ENCODE data around the gene PARP4. TPM values are rescaled to one million over a fixed set of nuclear protein-coding genes. Genes with fewer than 3 reads are reported as not detected.

Gene PARP4
- polyA plus RNA-seq, 2 of the 4 experiments (the other 2 are of a cell fraction) = 25.8 to 70.4 TPM

Other genes with a start within 250 kb of the PARP4 start
- not detected in 2 replicates for gene C1QTNF9, start 203.2 kb downstream of the PARP4 start, polyA plus RNA-seq (2011; rRNA removed)
- gene C1QTNF9, start 203.2 kb downstream of the PARP4 start, polyA plus RNA-seq (2017; fragmentation: RNase III; extraction: RNeasy Plus Mini Kit Qiagen cat#74134 plus additional on column Dnase treatment) = not detected in 3 replicates
- 0.03 TPM in 1 of 2 replicates, not detected in the other for gene ATP12A, start 167.6 kb upstream of the PARP4 start, polyA plus RNA-seq (2011; rRNA removed)
- not detected in 3 replicates for gene ATP12A, start 167.6 kb upstream of the PARP4 start, polyA plus RNA-seq (2017; fragmentation: RNase III; extraction: RNeasy Plus Mini Kit Qiagen cat#74134 plus additional on column Dnase treatment)

All from A549 (cell line).